Natural killer cell treated with Interleukin-12 subunit alpha and Interleukin-12 subunit beta and Interleukin-15 and Interleukin-18, amount 100 ng/mL, for 72 hours (primary cell): ENCODE measurements around the gene BBLN. TPM values are rescaled to one million over a fixed set of nuclear protein-coding genes. Genes with fewer than 3 reads are reported as not detected.

Source experiments
- ATAC-seq, 2 donors: fragments of 150-1000 bp; cut with Tn5 transposase in 1 of 2; sonication (Bioruptor Pico), chemical (Tn5 transposase) in 1 of 2; 2 replicates each; pipeline ENCODE4 v1.10.0; 2021
- DNase-seq: peaks from one replicate; pipeline ENCODE4 v3.0.0; 2022; ENCODE audit warnings: low spot score
- H3K27ac Mint-ChIP-seq, 2 donors: 1 replicate in 1 of 2; 2 replicates in 1 of 2; pipeline ENCODE4 v1.8.0; 2022; ENCODE audit warnings: mixed read lengths in 2 of 2, mild to moderate bottlenecking in 1 of 2, moderate library complexity in 1 of 2
- H3K27me3 Mint-ChIP-seq, 2 donors: 1 replicate in 1 of 2; 2 replicates in 1 of 2; pipeline ENCODE4 v1.8.0; 2022; ENCODE audit warnings: mixed read lengths in 2 of 2
- H3K36me3 Mint-ChIP-seq: one replicate; pipeline ENCODE4 v1.8.0; 2022; ENCODE audit warnings: mixed read lengths
- H3K4me1 Mint-ChIP-seq, 2 donors: 1 replicate in 1 of 2; 2 replicates in 1 of 2; pipeline ENCODE4 v1.8.0; 2022; ENCODE audit warnings: low read depth in 2 of 2, mixed read lengths in 2 of 2, mild to moderate bottlenecking in 1 of 2
- H3K4me3 Mint-ChIP-seq: one replicate; pipeline ENCODE4 v1.8.0; 2022; ENCODE audit warnings: mixed read lengths
- H3K9me3 Mint-ChIP-seq: 2 replicates; pipeline ENCODE4 v1.8.0; 2022; ENCODE audit warnings: mixed read lengths
- total RNA-seq, 2 donors: library from RNA; stranded (reverse); gene quantifications; one replicate each; pipeline ENCODE4 v1.2.3, GENCODE V29; 2022

The BBLN gene
- total RNA-seq, 2 donors from 2014 or later: 58.1 to 60.4 TPM

DNA sequence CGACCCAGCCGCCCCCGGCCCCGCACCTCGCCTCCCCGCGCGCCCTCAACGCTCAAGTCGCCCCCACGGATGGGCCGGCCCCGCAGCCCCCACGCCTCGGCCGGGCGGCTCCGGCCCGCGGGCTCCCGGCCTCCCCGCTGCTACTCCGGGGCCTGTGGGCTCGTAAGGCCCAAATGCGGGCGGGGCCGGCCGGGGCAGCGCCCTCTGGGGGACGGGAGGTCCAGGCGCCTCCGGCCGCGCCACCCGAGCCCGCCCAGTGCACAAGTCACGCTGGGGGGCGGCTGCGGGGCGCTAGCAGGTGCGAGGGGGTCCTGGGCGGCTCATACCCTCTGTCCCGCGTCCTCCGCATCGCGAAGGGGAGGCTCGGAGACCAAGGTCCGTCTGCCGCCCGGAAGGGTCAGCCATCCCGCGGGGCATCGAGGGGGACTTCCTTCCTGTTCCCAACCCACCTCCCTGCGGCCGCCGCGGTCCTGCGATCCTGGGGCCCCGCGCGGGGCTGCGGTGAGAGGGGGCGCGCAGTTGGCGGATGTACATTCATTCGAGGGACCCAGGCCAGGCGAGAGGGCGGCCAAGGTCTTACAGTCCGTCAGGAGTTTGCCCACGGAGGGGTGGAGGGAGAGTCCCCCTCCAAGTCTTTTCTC is 31.5 kb downstream of the BBLN start, which contains the start of gene CIZ1:
CIZ1 (minus strand) TSS at position 167 of the 641 bp plus-strand sequence. CDS start 715 bp downstream, outside the sequence.
- DNase-seq (peak; percentile 85), ATAC-seq (peak; percentile 95)
- H3K27me3 Mint-ChIP-seq: no peaks in the 10 kb centered on the region
- peak within 1 kb of the TSS; percentile 77 to 92 for H3K27ac Mint-ChIP-seq
- H3K9me3 Mint-ChIP-seq: no peaks in the 10 kb centered on the region
- peaks cover 11 to 26% of the 10 kb centered on the region in 2 donors for H3K4me1 Mint-ChIP-seq
- H3K4me3 Mint-ChIP-seq: peak within 1 kb of the TSS; percentile 98
- peaks cover 6% of the 10 kb centered on the region for H3K36me3 Mint-ChIP-seq

DNA sequence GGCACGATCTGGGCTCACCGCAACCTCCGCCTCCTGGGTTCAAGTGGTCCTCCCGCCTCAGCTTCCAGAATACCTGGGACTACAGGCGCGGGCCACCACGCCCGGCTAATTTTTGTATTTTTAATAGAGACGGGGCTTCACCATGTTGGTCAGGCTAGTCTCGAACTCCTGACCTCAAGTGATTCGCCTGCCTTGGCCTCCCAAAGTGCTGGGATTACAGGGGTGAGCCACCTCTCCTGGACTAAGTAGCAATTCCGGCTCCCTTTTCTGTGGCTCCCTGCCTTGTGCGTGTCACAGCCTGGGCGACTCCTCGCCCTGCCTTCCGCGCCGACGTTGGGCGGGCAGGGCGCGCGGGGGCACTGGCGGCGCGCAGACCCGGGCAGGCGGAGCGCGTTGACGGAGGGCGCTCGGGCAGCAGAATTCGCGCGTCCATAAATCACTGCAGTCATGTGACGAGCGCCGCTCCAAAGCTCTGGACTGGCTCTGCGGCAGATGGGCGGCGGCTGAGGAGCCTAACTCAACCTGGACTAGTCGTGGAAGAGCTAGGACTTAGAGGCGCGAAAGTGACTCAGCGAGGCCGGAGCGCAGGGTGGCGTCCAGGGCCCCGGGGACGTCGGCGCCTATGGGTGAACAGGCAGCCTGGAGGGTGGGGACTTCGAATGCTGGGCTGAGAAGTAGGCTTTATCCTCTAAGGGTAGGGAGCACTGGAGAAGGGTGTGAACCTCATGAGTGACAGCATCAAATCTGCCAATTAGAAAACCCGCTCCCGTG is 32.7 kb downstream of the BBLN start:
- H3K4me3 Mint-ChIP-seq: peak overlapping the region; percentile 98
- H3K27me3 Mint-ChIP-seq: no peaks in the 10 kb centered on the region

DNA sequence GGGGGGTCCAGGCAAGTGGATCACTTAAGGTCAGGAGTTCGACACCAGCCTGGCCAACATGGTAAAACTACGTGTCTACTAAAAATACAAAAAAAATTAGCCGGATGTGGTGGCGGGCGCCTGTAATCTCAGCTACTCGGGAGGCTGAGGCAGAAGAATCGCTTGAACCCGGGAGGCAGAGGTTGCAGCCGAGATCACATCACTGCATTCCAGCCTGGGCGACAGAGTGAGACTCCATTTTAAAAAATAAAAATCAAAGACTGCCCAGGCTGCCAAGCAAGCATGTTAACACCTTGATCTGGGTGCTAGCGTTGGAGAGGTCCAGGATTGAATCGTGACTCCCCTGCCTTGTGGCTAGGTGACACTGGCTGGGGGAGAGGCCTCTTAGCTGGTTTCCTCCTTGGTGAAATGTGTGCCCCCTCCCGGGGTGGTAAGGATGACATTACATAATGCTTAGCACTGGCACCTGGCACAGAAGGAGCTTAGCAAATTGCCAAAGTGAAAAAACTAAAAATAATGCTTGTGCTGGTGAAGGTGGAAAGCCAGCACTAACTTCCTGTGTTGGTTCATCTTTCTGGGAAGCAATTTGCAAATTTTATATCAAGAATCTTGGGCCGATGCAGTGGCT is 33.5 kb downstream of the BBLN start:
- peak overlapping the region; percentile 98 for H3K4me3 Mint-ChIP-seq
- no peaks in the 10 kb centered on the region for H3K9me3 Mint-ChIP-seq
- peaks cover 11 to 21% of the 10 kb centered on the region in 2 donors for H3K4me1 Mint-ChIP-seq
- no peaks in the 10 kb centered on the region for H3K27me3 Mint-ChIP-seq
- ATAC-seq (no peak), DNase-seq (no peak)
- H3K27ac Mint-ChIP-seq: no peak overlapping the region
- no peaks in the 10 kb centered on the region for H3K36me3 Mint-ChIP-seq

More for the DNA sequence above, 32.7 kb downstream of the BBLN start:
- ATAC-seq (peak; percentile 63 to 70), DNase-seq (no peak)
- H3K27ac Mint-ChIP-seq: no peak overlapping the region
- H3K36me3 Mint-ChIP-seq: no peaks in the 10 kb centered on the region
- peaks cover 11 to 24% of the 10 kb centered on the region in 2 donors for H3K4me1 Mint-ChIP-seq
- no peaks in the 10 kb centered on the region for H3K9me3 Mint-ChIP-seq

DNA sequence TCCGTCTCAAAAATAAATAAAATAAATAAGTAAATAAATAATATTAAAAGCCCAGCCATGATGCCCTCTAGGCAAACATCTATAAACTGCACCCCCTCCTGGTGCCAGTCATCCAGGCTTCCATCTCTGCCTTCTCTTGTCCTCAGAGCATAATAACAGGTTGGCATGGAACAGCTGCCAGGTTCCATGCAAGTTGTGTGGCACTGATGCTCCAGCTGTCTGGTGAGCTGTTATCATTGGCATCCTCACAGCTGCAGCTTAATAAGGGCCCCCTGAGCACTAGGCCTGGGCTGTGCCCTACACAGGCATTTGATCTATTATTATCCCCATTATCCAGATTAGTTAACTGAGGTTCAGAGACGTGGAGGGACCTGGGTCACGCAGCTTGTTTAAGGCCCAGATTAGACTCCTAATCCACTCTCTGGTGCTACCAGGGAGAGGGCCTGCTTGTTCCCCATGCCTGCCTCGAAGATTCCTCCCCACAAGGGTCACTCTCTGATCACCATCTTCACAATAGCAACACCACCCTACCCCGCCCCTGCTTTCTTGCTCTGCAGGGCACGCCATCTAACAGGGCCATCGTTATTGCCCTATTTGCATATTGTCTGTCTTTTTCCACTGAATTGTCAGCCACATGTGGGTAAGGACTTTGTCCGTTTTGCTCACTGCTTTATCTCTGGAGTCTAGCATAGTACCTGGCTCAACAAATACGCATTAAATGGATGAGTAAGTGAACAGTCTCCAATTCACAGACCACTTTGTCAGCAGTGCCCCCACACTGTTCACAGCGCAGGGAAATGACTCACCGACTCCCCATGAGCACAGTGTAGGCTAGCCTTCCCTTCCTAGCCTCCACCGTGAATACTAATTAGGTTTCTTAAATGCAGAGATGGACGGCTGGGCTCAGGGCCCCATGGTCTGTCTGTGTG is 41.6 kb downstream of the BBLN start:
- no peak overlapping the region for H3K4me3 Mint-ChIP-seq
- H3K9me3 Mint-ChIP-seq: no peaks in the 10 kb centered on the region
- peak overlapping the region in 1 of 2 donors; percentile 38 for H3K27ac Mint-ChIP-seq
- DNase-seq (no peak), ATAC-seq (no peak)
- peaks cover 8 to 10% of the 10 kb centered on the region in 2 donors for H3K27me3 Mint-ChIP-seq
- H3K4me1 Mint-ChIP-seq: peaks cover 7 to 9% of the 10 kb centered on the region in 2 donors
- no peaks in the 10 kb centered on the region for H3K36me3 Mint-ChIP-seq

DNA sequence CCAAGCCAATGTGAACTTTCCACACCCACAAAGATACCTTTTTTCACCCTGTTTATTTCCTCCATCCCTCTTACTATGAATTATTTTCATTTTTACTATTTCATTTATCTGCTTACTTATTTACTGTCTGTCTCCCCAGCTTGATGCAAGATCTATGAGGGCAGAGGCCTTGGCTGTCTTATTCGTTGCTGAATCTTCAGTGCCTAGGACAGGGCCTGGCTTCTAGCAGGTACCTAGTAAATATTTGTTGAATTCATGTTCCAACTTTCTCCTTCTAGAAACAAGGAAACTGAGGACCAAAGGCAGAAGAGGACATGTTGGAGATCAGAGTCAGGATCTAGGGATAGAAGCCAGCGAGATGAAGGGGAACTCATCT is 42.6 kb downstream of the BBLN start:
- ATAC-seq: no peak
- DNase-seq: no peak
- Mint-ChIP-seq H3K4me1 (peaks cover 7 to 9% of the 10 kb centered on the region in 2 donors), H3K36me3 (no peaks in the 10 kb centered on the region), H3K27ac (peak overlapping the region in 1 of 2 donors; percentile 38), H3K9me3 (no peaks in the 10 kb centered on the region), H3K4me3 (peak overlapping the region; percentile 80), H3K27me3 (peaks cover 14% of the 10 kb centered on the region in 2 donors)

DNA sequence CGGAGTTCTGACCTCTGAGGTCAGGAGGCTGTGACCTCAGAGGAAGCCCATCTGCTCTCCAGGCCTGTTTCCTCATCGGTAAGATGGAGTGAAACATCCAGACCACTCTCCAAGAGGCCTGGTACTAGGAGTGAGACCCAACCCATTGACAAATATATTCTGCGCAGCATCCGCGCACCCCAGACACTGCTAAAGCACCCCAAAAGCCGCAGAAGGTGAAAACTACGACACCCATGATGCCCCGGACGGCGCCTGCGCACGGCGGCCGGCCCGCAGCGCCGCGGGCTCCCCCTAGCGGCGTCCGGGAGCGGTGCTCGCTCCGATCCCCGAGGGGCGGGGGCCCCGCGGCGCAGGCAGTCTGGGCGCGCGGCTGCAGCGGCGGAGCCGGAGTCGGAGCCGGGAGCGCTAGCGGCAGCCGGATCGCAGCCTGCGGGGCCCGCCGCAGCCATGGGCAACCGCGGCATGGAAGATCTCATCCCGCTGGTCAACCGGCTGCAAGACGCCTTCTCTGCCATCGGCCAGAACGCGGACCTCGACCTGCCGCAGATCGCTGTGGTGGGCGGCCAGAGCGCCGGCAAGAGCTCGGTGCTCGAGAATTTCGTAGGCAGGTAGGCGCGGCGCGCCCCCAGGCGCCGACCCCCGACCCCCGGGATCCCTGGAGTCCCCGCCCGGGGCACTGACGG is 43.1 kb downstream of the BBLN start, which contains the start of gene DNM1:
DNM1 (plus strand) TSS at position 356 of the 683 bp plus-strand sequence; CDS start at position 448, 92 bp downstream.
- Mint-ChIP-seq H3K4me1 (peaks cover 7 to 9% of the 10 kb centered on the region in 2 donors), H3K36me3 (no peaks in the 10 kb centered on the region), H3K9me3 (no peaks in the 10 kb centered on the region), H3K27me3 (peaks cover 14% of the 10 kb centered on the region in 2 donors), H3K4me3 (peak within 1 kb of the TSS; percentile 80), H3K27ac (peak within 1 kb of the TSS in 1 of 2 donors; percentile 38)
- ATAC-seq (peak; percentile 93 to 95), DNase-seq (peak; percentile 71)

DNA sequence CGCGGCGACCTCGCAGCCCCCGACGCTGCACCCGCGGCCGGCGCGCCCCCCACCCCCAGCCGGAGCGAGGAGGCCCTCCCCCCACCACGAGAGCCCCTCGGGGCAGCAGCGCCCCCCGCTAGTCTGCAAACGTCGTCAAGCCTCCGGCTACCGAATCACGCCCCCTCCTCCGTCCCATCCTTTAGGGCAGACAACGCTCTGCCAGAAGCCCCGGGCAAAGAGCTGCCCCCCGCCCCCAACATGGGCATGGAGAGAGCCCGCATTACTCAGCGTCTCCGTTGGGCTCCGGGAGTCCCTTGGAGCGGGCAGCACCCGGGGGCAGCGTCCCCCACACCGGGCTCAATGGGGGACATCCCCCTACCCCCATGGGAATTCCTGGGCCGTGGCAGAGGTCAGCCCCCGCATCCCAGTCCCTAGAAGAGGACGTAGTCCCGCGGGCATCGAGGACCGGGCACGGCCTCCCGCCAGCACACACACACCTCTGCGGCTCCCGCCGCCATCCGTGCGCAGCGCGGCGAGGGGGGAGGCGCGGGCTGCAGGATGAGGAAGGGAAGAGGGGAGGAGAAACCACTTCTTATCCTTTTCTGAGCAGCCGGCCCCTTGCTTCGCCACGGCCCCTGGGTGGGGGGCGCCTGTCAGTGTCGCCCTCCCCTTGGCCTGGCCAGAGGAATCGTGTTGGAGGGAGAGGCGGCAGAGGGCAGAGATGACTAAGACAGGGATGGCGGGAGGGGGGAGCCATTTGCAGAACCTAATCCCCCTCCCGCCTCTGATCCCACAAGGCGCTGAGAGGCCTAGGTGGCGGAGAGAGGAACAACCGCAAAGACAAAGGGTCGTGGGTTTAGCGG is 43.9 kb downstream of the BBLN start:
- no peak for ATAC-seq
- Mint-ChIP-seq H3K36me3 (no peaks in the 10 kb centered on the region), H3K4me1 (peaks cover 7 to 9% of the 10 kb centered on the region in 2 donors), H3K4me3 (no peak overlapping the region), H3K9me3 (no peaks in the 10 kb centered on the region), H3K27ac (no peak overlapping the region), H3K27me3 (peaks cover 14 to 19% of the 10 kb centered on the region in 2 donors)
- DNase-seq: no peak

DNA sequence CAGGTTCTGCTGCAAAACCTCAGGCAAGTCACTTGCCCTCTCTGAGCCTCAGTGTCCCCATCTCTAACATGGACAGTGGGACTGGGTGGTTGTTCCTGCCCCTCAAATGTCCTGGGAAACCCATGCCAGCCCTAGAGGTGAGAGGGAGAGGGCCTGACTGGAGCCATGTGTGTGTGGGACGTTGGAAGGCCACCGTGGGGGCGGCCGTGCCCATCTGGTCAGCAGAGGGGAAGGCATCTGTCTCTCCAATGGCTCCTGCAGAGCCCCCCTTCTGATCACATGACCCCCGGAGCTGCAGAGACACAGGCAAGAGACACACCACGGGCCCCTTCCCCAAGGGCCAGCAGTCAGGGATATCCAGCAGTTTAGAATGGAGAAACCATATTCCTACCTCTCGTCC is 44.8 kb downstream of the BBLN start:
- DNase-seq (no peak), ATAC-seq (no peak)
- Mint-ChIP-seq H3K36me3 (no peaks in the 10 kb centered on the region), H3K4me1 (peaks cover 7 to 9% of the 10 kb centered on the region in 2 donors), H3K27ac (no peak overlapping the region), H3K9me3 (no peaks in the 10 kb centered on the region), H3K27me3 (peaks cover 14 to 19% of the 10 kb centered on the region in 2 donors), H3K4me3 (no peak overlapping the region)

DNA sequence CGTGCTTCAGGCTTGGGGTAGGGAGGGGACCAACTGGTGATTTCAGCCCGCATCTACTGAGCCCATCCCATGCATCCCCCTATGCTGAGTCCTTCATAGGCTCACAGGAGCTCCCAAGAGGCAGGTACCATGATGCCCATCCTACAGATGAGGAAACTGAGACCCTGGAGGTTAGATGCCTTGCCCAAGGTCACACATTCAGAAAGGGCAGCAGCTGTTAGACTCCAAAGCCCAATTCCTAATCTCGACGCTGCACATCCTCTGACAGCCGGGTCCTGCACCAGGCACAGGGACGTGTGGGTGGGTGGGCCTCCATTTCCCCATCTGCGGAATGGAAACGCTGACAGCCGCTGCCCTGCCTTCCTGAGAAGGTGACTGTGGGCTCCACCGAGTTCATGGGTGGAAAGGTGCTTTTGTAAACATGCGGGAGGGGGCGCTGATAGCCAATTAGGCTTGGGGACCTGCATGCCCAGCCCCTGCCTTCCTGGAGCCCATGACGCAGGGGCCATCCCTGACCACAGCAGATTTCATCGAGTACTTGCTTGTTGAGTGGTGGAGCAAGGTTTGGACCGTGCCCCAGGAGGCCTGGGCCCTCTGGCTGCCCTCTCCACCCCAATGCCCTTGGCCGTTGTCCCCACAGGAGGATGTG is 45.4 kb downstream of the BBLN start:
- H3K4me3 Mint-ChIP-seq: no peak overlapping the region
- H3K27ac Mint-ChIP-seq: no peak overlapping the region
- no peaks in the 10 kb centered on the region for H3K9me3 Mint-ChIP-seq
- H3K27me3 Mint-ChIP-seq: peaks cover 14 to 19% of the 10 kb centered on the region in 2 donors
- peaks cover 7 to 9% of the 10 kb centered on the region in 2 donors for H3K4me1 Mint-ChIP-seq
- no peak for DNase-seq
- H3K36me3 Mint-ChIP-seq: no peaks in the 10 kb centered on the region
- ATAC-seq: no peak

DNA sequence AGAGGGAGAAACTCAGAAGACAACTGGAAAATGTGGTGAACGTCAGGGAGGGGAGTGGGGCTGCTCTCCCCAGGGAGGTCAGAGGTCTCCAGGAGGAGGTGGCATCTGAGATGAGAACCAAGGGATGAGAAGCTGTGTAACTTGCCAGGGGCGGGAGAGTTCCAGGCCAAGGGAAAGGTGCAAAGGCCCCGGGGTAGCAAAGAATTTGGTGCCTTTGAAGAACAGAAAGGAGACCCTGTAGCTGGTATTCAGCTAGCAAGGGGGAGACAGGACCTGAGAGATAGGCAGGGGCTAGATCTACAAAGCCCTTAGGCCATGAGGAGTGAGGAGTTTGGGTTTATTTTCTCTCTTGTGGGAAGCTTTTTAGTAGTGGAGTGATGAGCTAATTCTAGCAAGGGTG is 46.4 kb downstream of the BBLN start:
- ATAC-seq (no peak), DNase-seq (no peak)
- no peak overlapping the region for H3K4me3 Mint-ChIP-seq
- peaks cover 14 to 23% of the 10 kb centered on the region in 2 donors for H3K27me3 Mint-ChIP-seq
- H3K36me3 Mint-ChIP-seq: no peaks in the 10 kb centered on the region
- H3K4me1 Mint-ChIP-seq: peaks cover 7 to 9% of the 10 kb centered on the region in 2 donors
- no peaks in the 10 kb centered on the region for H3K9me3 Mint-ChIP-seq
- H3K27ac Mint-ChIP-seq: no peak overlapping the region

DNA sequence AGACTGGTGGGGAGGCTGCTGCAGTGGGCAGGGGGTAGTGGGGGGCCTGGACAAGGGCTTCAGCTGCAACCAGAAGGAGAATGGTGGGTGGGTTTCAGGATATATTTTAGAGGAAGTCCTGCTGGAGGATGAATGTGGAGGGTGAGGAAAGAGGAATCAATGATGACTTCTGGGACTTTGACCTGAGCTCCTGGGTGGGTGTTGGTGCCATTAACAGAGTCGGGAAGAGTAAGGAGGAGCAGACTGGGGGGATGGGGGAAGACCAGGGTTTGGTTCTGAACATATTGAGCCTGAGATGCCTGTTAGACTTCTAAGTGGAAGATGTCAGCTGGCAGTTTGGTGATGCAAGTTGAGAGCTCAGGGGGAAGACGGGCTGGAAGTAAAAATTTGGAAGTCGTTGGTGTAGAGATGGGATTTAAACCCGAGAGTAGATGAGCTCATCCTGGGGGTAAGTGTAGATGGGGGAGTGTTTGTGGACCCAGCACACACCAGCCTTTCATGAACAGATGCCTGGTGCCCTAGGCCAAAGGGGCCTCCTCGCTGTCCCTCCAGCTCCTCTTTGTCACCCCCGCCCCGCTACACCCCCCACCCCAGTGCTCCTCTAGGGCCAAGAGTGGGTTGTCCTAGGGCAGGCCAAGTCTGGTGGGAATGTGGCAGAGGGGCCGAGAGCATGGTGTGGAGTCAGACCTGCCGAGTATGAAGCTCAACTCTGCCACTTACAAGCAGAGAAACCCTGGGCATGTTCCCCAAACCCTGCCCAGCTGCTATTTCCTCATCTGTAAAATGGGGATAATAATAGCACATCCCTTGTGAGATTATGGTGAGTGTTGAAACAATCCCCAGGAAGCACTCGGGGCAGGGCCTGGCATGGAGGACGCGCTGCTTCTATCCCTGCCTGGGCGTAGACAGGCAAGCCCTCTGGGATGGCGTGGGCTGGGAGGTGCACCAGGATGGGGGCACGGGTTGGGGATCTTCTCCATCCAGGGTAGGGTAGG is 47.1 kb downstream of the BBLN start:
- H3K27ac Mint-ChIP-seq: no peak overlapping the region
- H3K4me1 Mint-ChIP-seq: peaks cover 7 to 8% of the 10 kb centered on the region in 2 donors
- ATAC-seq (no peak), DNase-seq (no peak)
- H3K36me3 Mint-ChIP-seq: no peaks in the 10 kb centered on the region
- H3K9me3 Mint-ChIP-seq: no peaks in the 10 kb centered on the region
- H3K27me3 Mint-ChIP-seq: peaks cover 17 to 26% of the 10 kb centered on the region in 2 donors
- no peak overlapping the region for H3K4me3 Mint-ChIP-seq
